Measurements from ENCODE around the gene PLET1.

GRCh38 chr11:112273066-112273465 is 12.4 kb upstream of the PLET1 start:
- TF ChIP-seq CTCF (IDR thresholded peaks at IDR 0.05) (no peak), EZH2 (IDR thresholded peaks at IDR 0.05; ENCODE audit: borderline replicate concordance, insufficient read depth, low read depth, low read length, poor library complexity, severe bottlenecking) (no peak)

Measured in B cell (primary cell).